Nephron progenitor cell (in vitro differentiated cells): ENCODE data around the gene PTDSS2.
"Not testable (repeated sequence)": the region's sequence is repeated elsewhere in the genome, so short reads cannot be mapped to it uniquely, and the experiment has no call there.

Source experiments
- DNase-seq: peaks from one replicate; pipeline ENCODE4 v3.0.0; 2021
- H3K27ac Mint-ChIP-seq: 2 replicates; pipeline ENCODE4 v1.8.0; 2021; ENCODE audit warnings: mild to moderate bottlenecking, moderate library complexity, mixed read lengths
- H3K27me3 Mint-ChIP-seq: 2 replicates; pipeline ENCODE4 v1.8.0; 2021; ENCODE audit warnings: mild to moderate bottlenecking, low read depth, mixed read lengths; ENCODE audit not compliant: poor library complexity
- H3K36me3 Mint-ChIP-seq: 2 replicates; pipeline ENCODE4 v1.8.0; 2021; ENCODE audit warnings: low read depth, mixed read lengths
- H3K4me1 Mint-ChIP-seq: 2 replicates; pipeline ENCODE4 v1.8.0; 2021; ENCODE audit warnings: mixed read lengths
- H3K4me3 Mint-ChIP-seq: 2 replicates; pipeline ENCODE4 v1.8.0; 2021; ENCODE audit warnings: mild to moderate bottlenecking, moderate library complexity, mixed read lengths
- H3K9me3 Mint-ChIP-seq: 2 replicates; pipeline ENCODE4 v1.8.0; 2021; ENCODE audit warnings: mild to moderate bottlenecking, moderate library complexity, mixed read lengths
- TF ChIP-seq, protein P1 (sequence below): fragments of 200-600 bp; sonication (generic); IDR thresholded peaks from 2 replicates; pipeline ENCODE4 v1.5.0; 2021; ENCODE audit warnings: antibody characterized with exemption

PTDSS2 gene

DNA sequence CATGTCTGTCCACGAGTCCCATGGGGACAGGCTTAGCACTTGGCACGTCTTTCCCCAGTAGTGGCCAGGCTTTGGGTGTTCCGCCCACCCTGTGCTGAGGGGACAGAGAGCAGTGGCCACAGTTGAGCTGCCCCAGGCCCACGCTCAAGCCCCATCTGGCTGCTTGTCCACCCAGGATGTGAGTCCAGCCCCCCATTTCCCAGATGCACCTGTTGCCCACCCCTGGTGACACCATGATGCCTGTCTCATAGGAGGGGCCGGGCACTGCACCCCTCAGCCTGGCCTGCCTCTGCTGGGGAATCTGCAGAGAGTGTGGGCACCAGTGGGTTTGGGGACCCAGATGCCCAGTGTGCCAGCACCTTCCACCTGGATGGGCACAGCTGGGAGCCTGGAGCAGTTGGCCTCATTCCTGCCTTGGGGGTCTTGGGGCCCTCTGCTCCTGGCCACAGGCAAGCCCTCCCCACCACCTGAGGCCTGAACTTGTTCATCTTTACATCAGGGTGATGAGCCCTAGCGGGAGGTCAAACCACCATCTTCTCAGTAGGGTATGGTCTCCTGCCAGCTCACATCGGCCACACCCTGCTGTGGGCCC lies 41.0 kb upstream of the PTDSS2 start:
- no peak overlapping the region for H3K4me3 Mint-ChIP-seq
- H3K9me3 Mint-ChIP-seq: no peaks in the 10 kb centered on the region
- no peak overlapping the region for H3K27ac Mint-ChIP-seq
- DNase-seq: no peak
- H3K4me1 Mint-ChIP-seq: peaks cover 7% of the 10 kb centered on the region
- TF ChIP-seq, protein P1, sequence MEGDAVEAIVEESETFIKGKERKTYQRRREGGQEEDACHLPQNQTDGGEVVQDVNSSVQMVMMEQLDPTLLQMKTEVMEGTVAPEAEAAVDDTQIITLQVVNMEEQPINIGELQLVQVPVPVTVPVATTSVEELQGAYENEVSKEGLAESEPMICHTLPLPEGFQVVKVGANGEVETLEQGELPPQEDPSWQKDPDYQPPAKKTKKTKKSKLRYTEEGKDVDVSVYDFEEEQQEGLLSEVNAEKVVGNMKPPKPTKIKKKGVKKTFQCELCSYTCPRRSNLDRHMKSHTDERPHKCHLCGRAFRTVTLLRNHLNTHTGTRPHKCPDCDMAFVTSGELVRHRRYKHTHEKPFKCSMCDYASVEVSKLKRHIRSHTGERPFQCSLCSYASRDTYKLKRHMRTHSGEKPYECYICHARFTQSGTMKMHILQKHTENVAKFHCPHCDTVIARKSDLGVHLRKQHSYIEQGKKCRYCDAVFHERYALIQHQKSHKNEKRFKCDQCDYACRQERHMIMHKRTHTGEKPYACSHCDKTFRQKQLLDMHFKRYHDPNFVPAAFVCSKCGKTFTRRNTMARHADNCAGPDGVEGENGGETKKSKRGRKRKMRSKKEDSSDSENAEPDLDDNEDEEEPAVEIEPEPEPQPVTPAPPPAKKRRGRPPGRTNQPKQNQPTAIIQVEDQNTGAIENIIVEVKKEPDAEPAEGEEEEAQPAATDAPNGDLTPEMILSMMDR: no peak
- peaks cover 19% of the 10 kb centered on the region for H3K27me3 Mint-ChIP-seq
- H3K36me3 Mint-ChIP-seq: no peaks in the 10 kb centered on the region

DNA sequence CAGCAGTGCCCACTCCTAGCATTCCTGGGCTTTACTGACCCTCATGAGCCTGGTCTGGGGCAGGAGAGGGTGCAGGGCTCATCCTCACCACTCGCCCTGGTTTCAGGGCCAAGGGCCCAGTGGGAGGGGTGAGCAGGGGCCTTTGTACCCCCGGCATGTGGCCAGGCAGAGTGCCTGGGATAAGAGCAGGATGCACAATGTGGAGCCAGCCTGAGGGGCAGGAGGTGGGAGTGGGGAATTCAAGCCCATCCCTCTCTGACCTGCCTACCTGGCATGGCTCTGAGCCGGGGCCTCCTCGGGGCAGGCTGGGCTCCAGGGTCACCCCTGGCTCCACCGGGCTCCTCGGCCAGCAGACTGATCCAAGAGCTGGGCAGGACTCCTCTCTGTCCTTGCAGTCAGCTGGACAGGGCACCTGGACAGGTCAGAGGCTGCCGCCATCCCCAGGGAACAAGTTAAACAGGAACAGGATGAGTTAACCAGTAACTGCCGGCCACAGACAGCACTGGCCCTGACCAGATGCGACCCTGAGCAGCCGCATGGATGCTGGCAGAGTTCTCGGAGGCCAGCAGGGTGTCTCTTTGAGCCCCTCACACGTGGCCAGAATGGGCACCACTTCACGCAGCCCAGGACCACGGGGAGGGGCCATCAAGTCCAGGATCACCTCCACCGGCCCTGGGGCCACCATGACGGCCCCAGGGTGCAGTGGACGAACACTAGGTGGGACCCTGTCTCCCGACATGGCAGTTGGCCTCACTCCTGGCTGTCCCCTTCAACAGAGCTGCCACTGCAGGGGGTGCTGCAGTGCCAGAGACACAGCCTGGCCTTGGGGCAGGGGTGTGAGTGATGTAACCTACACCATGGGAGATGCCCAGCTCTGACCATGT lies 40.2 kb upstream of the PTDSS2 start:
- no peak overlapping the region for H3K27ac Mint-ChIP-seq
- TF ChIP-seq, protein P1: no peak
- H3K4me3 Mint-ChIP-seq: no peak overlapping the region
- H3K27me3 Mint-ChIP-seq: peaks cover 26% of the 10 kb centered on the region
- peak; percentile 7 for DNase-seq
- H3K9me3 Mint-ChIP-seq: no peaks in the 10 kb centered on the region
- no peaks in the 10 kb centered on the region for H3K36me3 Mint-ChIP-seq
- peaks cover 13% of the 10 kb centered on the region for H3K4me1 Mint-ChIP-seq

DNA sequence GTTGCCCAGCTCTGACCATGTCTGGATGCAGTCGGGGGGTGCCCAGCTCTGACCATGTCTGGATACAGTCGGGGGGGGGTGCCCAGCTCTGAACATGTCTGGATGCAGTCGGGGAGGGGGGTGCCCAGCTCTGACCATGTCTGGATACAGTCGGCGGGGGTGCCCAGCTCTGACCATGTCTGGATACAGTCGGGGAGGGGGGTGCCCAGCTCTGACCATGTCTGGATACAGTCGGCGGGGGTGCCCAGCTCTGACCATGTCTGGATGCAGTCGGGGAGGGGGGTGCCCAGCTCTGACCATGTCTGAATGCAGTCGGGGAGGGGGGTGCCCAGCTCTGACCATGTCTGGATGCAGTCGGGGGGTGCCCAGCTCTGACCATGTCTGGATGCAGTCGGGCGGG lies 39.4 kb upstream of the PTDSS2 start:
- DNase-seq, H3K27ac Mint-ChIP-seq, H3K9me3 Mint-ChIP-seq, H3K36me3 Mint-ChIP-seq, H3K4me3 Mint-ChIP-seq: not testable (repeated sequence)
- peaks cover 11% of the 10 kb centered on the region for H3K4me1 Mint-ChIP-seq
- peaks cover 34% of the 10 kb centered on the region for H3K27me3 Mint-ChIP-seq

DNA sequence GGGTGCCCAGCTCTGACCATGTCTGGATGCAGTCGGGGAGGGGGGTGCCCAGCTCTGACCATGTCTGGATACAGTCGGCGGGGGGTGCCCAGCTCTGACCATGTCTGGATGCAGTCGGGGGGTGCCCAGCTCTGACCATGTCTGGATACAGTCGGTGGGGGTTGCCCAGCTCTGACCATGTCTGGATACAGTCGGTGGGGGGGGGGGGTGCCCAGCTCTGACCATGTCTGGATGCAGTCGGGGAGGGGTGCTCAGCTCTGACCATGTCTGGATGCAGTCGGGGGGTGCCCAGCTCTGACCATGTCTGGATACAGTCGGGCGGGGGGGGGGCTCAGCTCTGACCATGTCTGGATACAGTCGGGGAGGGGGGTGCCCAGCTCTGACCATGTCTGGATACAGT lies 38.6 kb upstream of the PTDSS2 start:
- H3K36me3 Mint-ChIP-seq: not testable (repeated sequence)
- H3K27me3 Mint-ChIP-seq: peaks cover 42% of the 10 kb centered on the region

DNA sequence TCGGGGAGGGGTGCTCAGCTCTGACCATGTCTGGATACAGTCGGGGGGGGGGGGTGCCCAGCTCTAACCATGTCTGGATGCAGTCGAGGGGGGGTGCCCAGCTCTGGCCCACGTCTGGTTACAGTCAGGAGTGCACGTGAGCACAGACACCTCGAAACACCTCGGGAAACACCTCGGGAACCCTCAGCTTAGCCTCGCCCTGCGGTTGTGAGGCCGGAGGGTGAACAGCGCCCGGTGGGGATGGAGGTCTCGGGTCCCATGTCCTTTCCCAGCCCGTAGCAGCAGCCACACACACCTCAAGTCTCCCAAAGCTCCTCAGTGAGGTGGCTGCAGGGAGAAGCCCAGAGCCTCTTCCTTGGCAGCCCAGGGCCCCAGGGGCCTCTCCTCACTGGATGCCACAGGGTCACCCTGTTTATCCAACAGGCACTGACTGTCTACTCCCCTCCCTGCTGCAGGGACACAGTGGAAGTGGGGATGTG lies 37.4 kb upstream of the PTDSS2 start:
- Mint-ChIP-seq H3K27me3 (peaks cover 47% of the 10 kb centered on the region), H3K4me1 (peaks cover 16% of the 10 kb centered on the region), H3K4me3 (no peak overlapping the region), H3K36me3 (no peaks in the 10 kb centered on the region), H3K9me3 (no peaks in the 10 kb centered on the region), H3K27ac (no peak overlapping the region)
- TF ChIP-seq, protein P1: no peak
- DNase-seq: no peak

More for the DNA sequence above, 38.6 kb upstream of the PTDSS2 start:
- not testable (repeated sequence) for H3K9me3 Mint-ChIP-seq, H3K27ac Mint-ChIP-seq, H3K4me3 Mint-ChIP-seq, DNase-seq
- peaks cover 16% of the 10 kb centered on the region for H3K4me1 Mint-ChIP-seq

DNA sequence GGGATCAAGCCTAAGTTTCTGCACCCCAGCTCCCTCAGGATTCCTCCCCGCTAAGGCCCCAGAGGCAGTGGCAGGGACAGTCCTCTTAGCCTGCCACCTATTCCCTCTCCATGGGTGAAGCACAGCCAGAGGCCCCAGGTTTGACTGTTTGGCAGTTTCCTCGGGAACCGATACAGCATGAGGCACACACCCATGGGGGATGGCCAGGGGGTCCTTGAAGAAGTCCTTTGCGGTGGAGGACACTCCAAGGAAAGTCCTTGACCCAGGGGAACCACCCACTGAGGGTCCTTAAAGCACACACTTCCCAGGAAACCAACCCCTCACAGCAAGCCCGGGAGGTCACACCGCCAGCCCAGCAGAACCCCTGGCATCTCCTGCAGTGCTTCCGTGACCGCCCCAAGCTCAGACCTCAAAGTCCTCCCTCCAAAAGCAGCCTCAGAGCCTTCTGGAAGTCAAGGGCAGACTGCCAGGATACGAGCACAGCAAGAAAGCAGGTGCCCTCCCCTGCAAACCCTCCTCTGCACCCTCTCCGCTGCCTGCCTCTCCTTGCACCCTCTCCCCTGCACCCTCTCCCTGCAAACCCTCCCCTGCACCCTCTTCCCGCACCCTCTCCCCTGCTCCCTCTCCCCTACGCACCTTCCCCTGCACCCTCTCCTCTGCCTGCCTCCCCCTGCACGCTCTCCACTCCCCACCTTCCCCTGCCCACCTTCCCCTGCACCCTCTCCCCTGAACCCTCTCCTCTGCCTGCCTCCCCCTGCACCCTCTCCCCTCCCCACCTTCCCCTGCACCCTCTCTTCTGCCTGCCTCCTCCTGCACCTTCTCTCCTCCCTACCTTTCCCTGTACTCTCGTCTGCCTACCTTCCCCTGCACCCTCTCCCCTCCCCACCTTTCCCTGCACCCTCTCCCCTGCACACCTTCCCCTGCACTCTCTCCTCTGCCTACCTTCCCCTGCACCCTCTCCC lies 36.7 kb upstream of the PTDSS2 start:
- TF ChIP-seq, protein P1: no peak
- peaks cover 17% of the 10 kb centered on the region for H3K4me1 Mint-ChIP-seq
- H3K36me3 Mint-ChIP-seq: no peaks in the 10 kb centered on the region
- no peak overlapping the region for H3K27ac Mint-ChIP-seq
- H3K27me3 Mint-ChIP-seq: peaks cover 50% of the 10 kb centered on the region
- H3K4me3 Mint-ChIP-seq: no peak overlapping the region
- H3K9me3 Mint-ChIP-seq: no peaks in the 10 kb centered on the region
- DNase-seq: peak; percentile 6
